Measurements from ENCODE around the gene WFDC12.

DNA sequence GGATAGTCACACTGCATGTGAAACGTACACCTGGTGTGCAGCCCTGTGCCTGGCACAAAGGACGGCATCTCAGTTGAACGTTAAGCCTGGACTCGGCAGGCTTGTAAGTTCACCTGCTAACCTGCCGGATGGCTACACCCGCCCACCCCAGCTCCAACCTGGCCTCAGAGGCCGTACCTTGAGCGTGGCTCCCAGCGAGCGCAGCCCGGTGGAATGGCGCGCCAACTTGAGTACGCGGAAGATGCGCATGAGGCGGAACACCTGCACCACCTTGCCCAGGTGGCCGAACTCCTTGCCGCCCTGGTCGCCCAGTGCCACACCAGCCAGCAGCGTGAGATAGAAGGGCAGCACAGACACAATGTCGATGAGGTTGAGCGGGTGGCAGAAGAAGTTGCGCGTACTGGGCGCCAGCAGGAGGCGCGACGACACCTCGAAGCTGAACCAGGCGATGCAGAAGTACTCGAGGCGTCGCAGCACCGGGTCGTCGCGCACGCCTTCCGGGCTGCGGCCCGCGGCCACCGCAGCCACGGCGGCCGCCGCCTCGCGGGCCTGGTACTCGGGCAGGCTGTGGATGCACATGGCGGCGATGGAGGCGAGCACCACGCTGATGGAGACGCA, 26.7 kb downstream of the WFDC12 start:
- TF ChIP-seq, protein P1, sequence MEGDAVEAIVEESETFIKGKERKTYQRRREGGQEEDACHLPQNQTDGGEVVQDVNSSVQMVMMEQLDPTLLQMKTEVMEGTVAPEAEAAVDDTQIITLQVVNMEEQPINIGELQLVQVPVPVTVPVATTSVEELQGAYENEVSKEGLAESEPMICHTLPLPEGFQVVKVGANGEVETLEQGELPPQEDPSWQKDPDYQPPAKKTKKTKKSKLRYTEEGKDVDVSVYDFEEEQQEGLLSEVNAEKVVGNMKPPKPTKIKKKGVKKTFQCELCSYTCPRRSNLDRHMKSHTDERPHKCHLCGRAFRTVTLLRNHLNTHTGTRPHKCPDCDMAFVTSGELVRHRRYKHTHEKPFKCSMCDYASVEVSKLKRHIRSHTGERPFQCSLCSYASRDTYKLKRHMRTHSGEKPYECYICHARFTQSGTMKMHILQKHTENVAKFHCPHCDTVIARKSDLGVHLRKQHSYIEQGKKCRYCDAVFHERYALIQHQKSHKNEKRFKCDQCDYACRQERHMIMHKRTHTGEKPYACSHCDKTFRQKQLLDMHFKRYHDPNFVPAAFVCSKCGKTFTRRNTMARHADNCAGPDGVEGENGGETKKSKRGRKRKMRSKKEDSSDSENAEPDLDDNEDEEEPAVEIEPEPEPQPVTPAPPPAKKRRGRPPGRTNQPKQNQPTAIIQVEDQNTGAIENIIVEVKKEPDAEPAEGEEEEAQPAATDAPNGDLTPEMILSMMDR (IDR thresholded peaks at IDR 0.05): peak in 2 of 4 experiments; percentile 43 to 54
- no peak for TF ChIP-seq POLR2A (IDR thresholded peaks at IDR 0.05)
